MM.1S (cell line): Measurements from ENCODE around the gene CAMKK1.

Experiments used
- CTCF ChIP-seq: fragments of 300-600 bp; sonication (generic); IDR thresholded peaks from 2 replicates; pipeline ENCODE4 v1.5.1; 2016; ENCODE audit warnings: antibody characterized with exemption, low read length, mixed read lengths
- EZH2 ChIP-seq: fragments of 300-600 bp; sonication (generic); optimal IDR thresholded peaks from 2 replicates; pipeline ENCODE3; 2017; ENCODE audit warnings: low read depth, mild to moderate bottlenecking, antibody characterized with exemption, low read length, mixed read lengths
- EZH2phosphoT487 ChIP-seq: fragments of 300-600 bp; sonication (generic); IDR thresholded peaks from 2 replicates; pipeline ENCODE4 v1.6.1; 2018; ENCODE audit warnings: antibody characterized with exemption, low read length

GRCh38 chr17:3847165-3847670, 45.6 kb downstream of the CAMKK1 start:
- TF ChIP-seq CTCF (no peak), EZH2phosphoT487 (no peak), EZH2 (no peak)
